ENCODE data around the gene PFDN4.

DNA sequence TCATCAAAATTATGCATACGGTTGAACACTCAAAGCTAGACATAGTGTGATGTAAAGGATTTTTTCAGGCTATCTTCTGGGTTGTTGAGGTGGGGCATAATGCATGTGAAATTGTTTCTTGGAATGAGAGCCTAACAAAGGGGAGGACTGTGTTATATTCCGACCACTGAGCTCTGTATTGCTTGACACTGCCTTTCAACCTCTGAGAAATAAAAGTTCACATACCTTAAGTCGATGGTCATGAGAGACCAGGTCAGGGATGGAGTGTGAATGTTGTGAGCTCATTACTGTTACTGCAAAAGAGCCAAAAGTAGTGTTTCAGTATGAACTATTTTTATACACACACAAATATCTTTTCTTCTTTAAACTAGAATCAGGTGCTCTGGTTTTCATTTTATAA lies 5.0 kb downstream of the PFDN4 start:
- TF ChIP-seq, protein P1, sequence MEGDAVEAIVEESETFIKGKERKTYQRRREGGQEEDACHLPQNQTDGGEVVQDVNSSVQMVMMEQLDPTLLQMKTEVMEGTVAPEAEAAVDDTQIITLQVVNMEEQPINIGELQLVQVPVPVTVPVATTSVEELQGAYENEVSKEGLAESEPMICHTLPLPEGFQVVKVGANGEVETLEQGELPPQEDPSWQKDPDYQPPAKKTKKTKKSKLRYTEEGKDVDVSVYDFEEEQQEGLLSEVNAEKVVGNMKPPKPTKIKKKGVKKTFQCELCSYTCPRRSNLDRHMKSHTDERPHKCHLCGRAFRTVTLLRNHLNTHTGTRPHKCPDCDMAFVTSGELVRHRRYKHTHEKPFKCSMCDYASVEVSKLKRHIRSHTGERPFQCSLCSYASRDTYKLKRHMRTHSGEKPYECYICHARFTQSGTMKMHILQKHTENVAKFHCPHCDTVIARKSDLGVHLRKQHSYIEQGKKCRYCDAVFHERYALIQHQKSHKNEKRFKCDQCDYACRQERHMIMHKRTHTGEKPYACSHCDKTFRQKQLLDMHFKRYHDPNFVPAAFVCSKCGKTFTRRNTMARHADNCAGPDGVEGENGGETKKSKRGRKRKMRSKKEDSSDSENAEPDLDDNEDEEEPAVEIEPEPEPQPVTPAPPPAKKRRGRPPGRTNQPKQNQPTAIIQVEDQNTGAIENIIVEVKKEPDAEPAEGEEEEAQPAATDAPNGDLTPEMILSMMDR (IDR thresholded peaks at IDR 0.05): no peak
- no peak for TF ChIP-seq POLR2A (IDR thresholded peaks at IDR 0.05)
